Measurements from ENCODE around the gene DUSP12.

The DUSP12 gene

DNA sequence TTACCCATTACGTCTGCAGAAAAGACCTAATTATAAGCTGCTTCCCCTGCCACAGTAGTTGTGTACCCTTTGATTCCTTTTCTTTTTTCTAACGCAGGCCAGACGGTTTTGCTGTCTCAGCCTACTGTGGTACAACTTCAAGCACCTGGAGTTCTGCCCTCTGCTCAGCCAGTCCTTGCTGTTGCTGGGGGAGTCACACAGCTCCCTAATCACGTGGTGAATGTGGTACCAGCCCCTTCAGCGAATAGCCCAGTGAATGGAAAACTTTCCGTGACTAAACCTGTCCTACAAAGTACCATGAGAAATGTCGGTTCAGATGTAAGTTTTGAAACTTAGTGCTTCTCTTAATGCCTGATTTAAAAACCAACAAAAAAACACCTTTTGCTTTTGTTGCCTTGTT is 52.4 kb downstream of the DUSP12 start:
- Histone ChIP-seq H3K4me1 (ENCODE audit: control insufficient read depth in 1 of 2, insufficient read depth in 1 of 2, low read depth in 1 of 2, low read length in 1 of 2) (no peaks in the 10 kb centered on the region), H3K36me3 (peaks cover 78% of the 10 kb centered on the region), H3K27me3 (no peaks in the 10 kb centered on the region), H3K4me3 (ENCODE audit: low read depth in 1 of 2, low read length in 1 of 2) (no peak overlapping the region), H3K27ac (no peak overlapping the region), H3K9me3 (no peaks in the 10 kb centered on the region)
- TF ChIP-seq, protein P1, sequence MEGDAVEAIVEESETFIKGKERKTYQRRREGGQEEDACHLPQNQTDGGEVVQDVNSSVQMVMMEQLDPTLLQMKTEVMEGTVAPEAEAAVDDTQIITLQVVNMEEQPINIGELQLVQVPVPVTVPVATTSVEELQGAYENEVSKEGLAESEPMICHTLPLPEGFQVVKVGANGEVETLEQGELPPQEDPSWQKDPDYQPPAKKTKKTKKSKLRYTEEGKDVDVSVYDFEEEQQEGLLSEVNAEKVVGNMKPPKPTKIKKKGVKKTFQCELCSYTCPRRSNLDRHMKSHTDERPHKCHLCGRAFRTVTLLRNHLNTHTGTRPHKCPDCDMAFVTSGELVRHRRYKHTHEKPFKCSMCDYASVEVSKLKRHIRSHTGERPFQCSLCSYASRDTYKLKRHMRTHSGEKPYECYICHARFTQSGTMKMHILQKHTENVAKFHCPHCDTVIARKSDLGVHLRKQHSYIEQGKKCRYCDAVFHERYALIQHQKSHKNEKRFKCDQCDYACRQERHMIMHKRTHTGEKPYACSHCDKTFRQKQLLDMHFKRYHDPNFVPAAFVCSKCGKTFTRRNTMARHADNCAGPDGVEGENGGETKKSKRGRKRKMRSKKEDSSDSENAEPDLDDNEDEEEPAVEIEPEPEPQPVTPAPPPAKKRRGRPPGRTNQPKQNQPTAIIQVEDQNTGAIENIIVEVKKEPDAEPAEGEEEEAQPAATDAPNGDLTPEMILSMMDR (IDR thresholded peaks at IDR 0.05) = no peak

DNA sequence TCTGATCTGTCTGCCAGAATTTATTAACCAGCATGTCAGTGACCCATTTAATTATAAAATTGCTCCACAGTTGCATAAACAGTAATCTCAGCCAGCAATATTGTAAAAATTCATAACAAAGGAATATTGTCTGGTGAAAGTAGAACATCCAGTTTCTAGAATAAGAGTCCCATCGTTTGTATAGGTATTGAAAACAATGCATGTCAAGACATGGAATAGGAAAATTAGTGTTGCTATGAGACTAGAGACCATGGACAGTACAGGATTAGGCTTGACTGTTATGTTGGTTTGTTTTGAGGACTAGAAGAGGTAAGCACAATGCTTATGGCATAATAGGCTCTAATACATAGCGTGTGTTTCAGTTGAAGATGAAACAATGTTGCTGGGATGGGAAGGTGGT is 53.6 kb downstream of the DUSP12 start:
- Histone ChIP-seq H3K27ac (no peak overlapping the region), H3K4me1 (ENCODE audit: control insufficient read depth in 1 of 2, insufficient read depth in 1 of 2, low read depth in 1 of 2, low read length in 1 of 2) (no peaks in the 10 kb centered on the region), H3K27me3 (no peaks in the 10 kb centered on the region), H3K9me3 (no peaks in the 10 kb centered on the region), H3K4me3 (ENCODE audit: low read depth in 1 of 2, low read length in 1 of 2) (no peak overlapping the region), H3K36me3 (peaks cover 69% of the 10 kb centered on the region)
- TF ChIP-seq, protein P1 (IDR thresholded peaks at IDR 0.05) = no peak

DNA sequence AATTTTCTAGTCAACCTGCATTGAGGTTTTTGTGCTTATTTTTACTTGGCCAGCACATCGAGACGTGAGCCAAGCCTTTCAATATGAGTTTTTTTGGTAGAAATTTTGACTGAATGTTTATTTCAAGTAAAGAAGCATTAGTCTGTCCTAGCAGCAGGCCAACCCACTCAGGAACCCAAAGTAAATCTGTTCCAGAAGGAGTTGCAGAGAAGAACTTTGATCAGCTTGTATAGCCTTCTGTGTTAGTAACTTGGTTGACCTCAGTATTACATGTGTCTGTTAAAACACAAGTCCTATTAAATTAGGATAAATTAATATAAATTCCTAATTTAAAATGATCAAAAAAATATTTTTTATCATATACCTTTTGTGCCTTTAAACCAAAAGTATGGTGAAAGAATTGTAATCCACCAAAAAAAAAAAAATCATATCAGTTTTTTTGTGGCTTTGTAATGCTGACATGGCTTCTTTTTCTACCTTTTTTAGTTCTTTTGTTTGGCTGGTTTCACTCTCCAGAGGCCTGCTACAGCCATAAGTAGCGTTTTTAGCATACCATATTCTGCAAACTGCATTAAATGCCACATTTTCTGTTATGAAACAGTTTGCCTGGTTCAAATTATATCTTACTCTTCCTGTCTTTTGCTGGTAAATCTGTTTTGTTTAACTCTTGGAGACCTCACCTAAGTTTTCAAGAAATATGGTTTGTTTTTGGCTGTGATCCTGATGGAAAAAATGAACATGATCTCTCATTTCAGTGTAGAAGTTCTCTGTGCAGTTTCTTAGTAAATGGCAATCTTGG is 56.0 kb downstream of the DUSP12 start:
- Histone ChIP-seq H3K4me1 (ENCODE audit: control insufficient read depth in 1 of 2, insufficient read depth in 1 of 2, low read depth in 1 of 2, low read length in 1 of 2) (no peaks in the 10 kb centered on the region), H3K27me3 (no peaks in the 10 kb centered on the region), H3K27ac (no peak overlapping the region), H3K4me3 (ENCODE audit: low read depth in 1 of 2, low read length in 1 of 2) (no peak overlapping the region), H3K9me3 (no peaks in the 10 kb centered on the region), H3K36me3 (peaks cover 50% of the 10 kb centered on the region)
- TF ChIP-seq, protein P1 (IDR thresholded peaks at IDR 0.05) = no peak

All from neutrophil (primary cell).